Adrenal gland (tissue), 12 donors: ENCODE data around the gene BCL11B. TPM values are rescaled to one million over a fixed set of nuclear protein-coding genes. Genes with fewer than 3 reads are reported as not detected.

Source experiments
- DNase-seq, 7 donors: peaks; one replicate each; pipeline ENCODE4 v3.0.0-alpha.2; 2019 to 2020
- H3K27ac ChIP-seq, 5 donors: fragments of 200-600 bp; sonication (generic) in 4 of 5; 1 replicate in 3 of 5; 2 replicates in 2 of 5; pipeline versions ENCODE4 v1.5.1 to v1.8.0; 2016 to 2020; ENCODE audit warnings: mild to moderate bottlenecking in 1 of 5
- H3K27me3 ChIP-seq: fragments of 200-600 bp; 2 replicates; pipeline ENCODE4 v1.8.0; 2021
- H3K36me3 ChIP-seq, 2 donors: fragments of 200-600 bp; replicated peaks in 1 of 2; 1 replicate in 1 of 2; 2 replicates in 1 of 2; pipeline versions ENCODE4 v1.5.1 to v1.8.0; 2018 to 2022
- H3K4me1 ChIP-seq, 2 donors: fragments of 200-600 bp; replicated peaks in 1 of 2; 1 replicate in 1 of 2; 2 replicates in 1 of 2; pipeline versions ENCODE4 v1.5.1 to v1.8.0; 2018 to 2021
- H3K4me3 ChIP-seq, 4 donors: fragments of 200-600 bp; sonication (generic) in 3 of 4; one replicate each; pipeline ENCODE4 v1.5.1; 2016 to 2018
- H3K9me3 ChIP-seq, 3 donors: fragments of 200-600 bp; sonication (generic) in 1 of 3; replicated peaks in 1 of 3; 1 replicate in 2 of 3; 2 replicates in 1 of 3; pipeline versions ENCODE4 v1.5.1 to v1.8.0; 2016 to 2021
- CTCF ChIP-seq, 6 experiments: fragments of 450-650 bp in 4 of 6; fragments of 200-600 bp in 2 of 6; sonication (generic) in 1 of 6; IDR thresholded peaks; 1 replicate in 5 of 6; 2 replicates in 1 of 6; pipeline versions ENCODE4 v1.5.1 to v1.8.0; 2016 to 2021; ENCODE audit warnings: antibody characterized with exemption in 6 of 6, mild to moderate bottlenecking in 2 of 6, moderate library complexity in 1 of 6
- POLR2A ChIP-seq, 2 donors: fragments of 450-650 bp; IDR thresholded peaks; one replicate each; pipeline ENCODE4 v1.6.1; 2017; ENCODE audit warnings: antibody characterized with exemption in 2 of 2, mild to moderate bottlenecking in 2 of 2, moderate library complexity in 1 of 2
- WGBS, 4 donors: extraction: QIAGEN DNeasy Blood & Tissue Kit in 2 of 4; methylation state at CpG; one replicate each; pipeline versions ENCODE4 v1.1.5 to v1.1.7; 2013 to 2017; 5-methylcytosine and 5-hydroxymethylcytosine counted together
- intact Hi-C, 2 donors: fragments of 100-400 bp; cut with DNase I; formaldehyde crosslinking; loops; one replicate each; pipeline versions ENCODE4 v1.14.1 to v1.15.0; 2022 to 2023
- polyA plus RNA-seq, 3 donors: library from polyadenylated mRNA; stranded (reverse); fragments of 200-250 nt in 2 of 3; fragments of 350-450 nt in 1 of 3; fragmentation: Illumina TruSeq in 1 of 3; extraction: RNeasy Lipid Tissue Mini Kit (QIAGEN cat#74804) in 1 of 3; gene quantifications; one replicate each; pipeline ENCODE4 v1.2.3, GENCODE V29; 2013 to 2014
- total RNA-seq, 9 donors: library from RNA; depleted of rRNA in 4 of 9; stranded (reverse); fragments of >200 nt in 4 of 9; fragments of 120-200 nt in 1 of 9; fragmentation: NEBNext Ultra II Directional in 1 of 9; extraction: Animal tissue kit (Norgen Biotek cat#: 25700) in 1 of 9; gene quantifications; one replicate each; pipeline versions ENCODE4 v1.1.0 to v1.2.4, GENCODE V29; 2013 to 2023
- donor health status: healthy with polysubstance abuse.
- donor health status: Bipolar disorder and iron deficiency.
- donor health status: DM: yes; HTN: yes; CAD: no.
- donor health status: DM: no; HTN: no; CAD: no.
- donor health status: DM: no; HTN: no; CAD: no.
- donor health status: DM: yes; HTN: yes; CAD: no.

The BCL11B gene
- total and polyA plus RNA-seq, 12 donors, result 0.24 to 3.2 (median 0.54) TPM

GRCh38 chr14:99236386-99237138, 35.4 kb downstream of the BCL11B start:
- no peaks in the 10 kb centered on the region for H3K36me3 ChIP-seq
- H3K27me3 ChIP-seq, result peaks cover 1% of the 10 kb centered on the region
- intact Hi-C loops, result no loop called here
- H3K4me3 ChIP-seq, result no peak overlapping the region
- TF ChIP-seq CTCF (IDR thresholded peaks at IDR 0.05), result no peak
- no peak for TF ChIP-seq POLR2A (IDR thresholded peaks at IDR 0.05)
- H3K27ac ChIP-seq, result no peak overlapping the region
- H3K9me3 ChIP-seq, result no peaks in the 10 kb centered on the region
- no peaks in the 10 kb centered on the region for H3K4me1 ChIP-seq
- WGBS, 4 donors, result 77 to 87% (median 85%) methylated on average over 8 to 9 of the region's 9 CpGs
- no peak for DNase-seq

GRCh38 chr14:99235582-99236320, 36.2 kb downstream of the BCL11B start:
- Histone ChIP-seq H3K4me3 (no peak overlapping the region), H3K27me3 (peaks cover 8% of the 10 kb centered on the region), H3K4me1 (no peaks in the 10 kb centered on the region), H3K36me3 (no peaks in the 10 kb centered on the region), H3K27ac (no peak overlapping the region), H3K9me3 (no peaks in the 10 kb centered on the region)
- intact Hi-C loops, result no loop called here
- 52 to 53% (median 52%) methylated on average over 15 of the region's 15 CpGs for WGBS, 4 donors
- no peak for DNase-seq
- TF ChIP-seq POLR2A (IDR thresholded peaks at IDR 0.05) (no peak), CTCF (IDR thresholded peaks at IDR 0.05) (no peak)

GRCh38 chr14:99234961-99235571, 36.9 kb downstream of the BCL11B start:
- intact Hi-C loops, result no loop called here
- 3 to 8% (median 5%) methylated on average over 14 to 19 of the region's 19 CpGs for WGBS, 4 donors
- H3K27me3 ChIP-seq, result peaks cover 8% of the 10 kb centered on the region
- no peak overlapping the region for H3K4me3 ChIP-seq
- H3K9me3 ChIP-seq, result no peaks in the 10 kb centered on the region
- DNase-seq, result no peak
- H3K27ac ChIP-seq, result no peak overlapping the region
- H3K36me3 ChIP-seq, result no peaks in the 10 kb centered on the region
- no peak for TF ChIP-seq POLR2A (IDR thresholded peaks at IDR 0.05)
- no peak for TF ChIP-seq CTCF (IDR thresholded peaks at IDR 0.05)
- H3K4me1 ChIP-seq, result no peaks in the 10 kb centered on the region

- H3K9me3 ChIP-seq, result no peaks in the 10 kb centered on the region
- TF ChIP-seq CTCF (IDR thresholded peaks at IDR 0.05) (no peak), POLR2A (IDR thresholded peaks at IDR 0.05) (no peak)
- H3K36me3 ChIP-seq, result no peaks in the 10 kb centered on the region
- no peaks in the 10 kb centered on the region for H3K4me1 ChIP-seq
- H3K4me3 ChIP-seq, result no peak overlapping the region
- intact Hi-C loops, result no loop called here
- peaks cover 8% of the 10 kb centered on the region for H3K27me3 ChIP-seq
- WGBS, 4 donors, result 49 to 67% (median 63%) methylated on average over 8 to 9 of the region's 9 CpGs
- no peak for DNase-seq
- no peak overlapping the region for H3K27ac ChIP-seq
Measured at GRCh38 chr14:99234355-99234754, 37.6 kb downstream of the BCL11B start.
